ENCODE data around the gene PAGR1.

The PAGR1 gene

GRCh38 chr16:29840240-29840639 is 24.3 kb downstream of the PAGR1 start:
- Histone ChIP-seq H3K27me3 (ENCODE audit: insufficient read depth, poor library complexity, severe bottlenecking) (no peaks in the 10 kb centered on the region), H3K4me1 (ENCODE audit: insufficient read depth, poor library complexity, severe bottlenecking) (no peaks in the 10 kb centered on the region), H3K36me3 (ENCODE audit: low read depth) (peaks cover 13% of the 10 kb centered on the region), H3K9me3 (ENCODE audit: severe bottlenecking) (no peaks in the 10 kb centered on the region), H3K4me3 (ENCODE audit: severe bottlenecking) (no peak overlapping the region), H3K27ac (ENCODE audit: poor library complexity, severe bottlenecking) (no peak overlapping the region)
- no peak for DNase-seq (ENCODE audit: low spot score)
- TF ChIP-seq, protein P1, sequence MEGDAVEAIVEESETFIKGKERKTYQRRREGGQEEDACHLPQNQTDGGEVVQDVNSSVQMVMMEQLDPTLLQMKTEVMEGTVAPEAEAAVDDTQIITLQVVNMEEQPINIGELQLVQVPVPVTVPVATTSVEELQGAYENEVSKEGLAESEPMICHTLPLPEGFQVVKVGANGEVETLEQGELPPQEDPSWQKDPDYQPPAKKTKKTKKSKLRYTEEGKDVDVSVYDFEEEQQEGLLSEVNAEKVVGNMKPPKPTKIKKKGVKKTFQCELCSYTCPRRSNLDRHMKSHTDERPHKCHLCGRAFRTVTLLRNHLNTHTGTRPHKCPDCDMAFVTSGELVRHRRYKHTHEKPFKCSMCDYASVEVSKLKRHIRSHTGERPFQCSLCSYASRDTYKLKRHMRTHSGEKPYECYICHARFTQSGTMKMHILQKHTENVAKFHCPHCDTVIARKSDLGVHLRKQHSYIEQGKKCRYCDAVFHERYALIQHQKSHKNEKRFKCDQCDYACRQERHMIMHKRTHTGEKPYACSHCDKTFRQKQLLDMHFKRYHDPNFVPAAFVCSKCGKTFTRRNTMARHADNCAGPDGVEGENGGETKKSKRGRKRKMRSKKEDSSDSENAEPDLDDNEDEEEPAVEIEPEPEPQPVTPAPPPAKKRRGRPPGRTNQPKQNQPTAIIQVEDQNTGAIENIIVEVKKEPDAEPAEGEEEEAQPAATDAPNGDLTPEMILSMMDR (IDR thresholded peaks at IDR 0.05; ENCODE audit: poor library complexity, severe bottlenecking) = no peak
- ATAC-seq (ENCODE audit: low read depth) = no peak

DNA sequence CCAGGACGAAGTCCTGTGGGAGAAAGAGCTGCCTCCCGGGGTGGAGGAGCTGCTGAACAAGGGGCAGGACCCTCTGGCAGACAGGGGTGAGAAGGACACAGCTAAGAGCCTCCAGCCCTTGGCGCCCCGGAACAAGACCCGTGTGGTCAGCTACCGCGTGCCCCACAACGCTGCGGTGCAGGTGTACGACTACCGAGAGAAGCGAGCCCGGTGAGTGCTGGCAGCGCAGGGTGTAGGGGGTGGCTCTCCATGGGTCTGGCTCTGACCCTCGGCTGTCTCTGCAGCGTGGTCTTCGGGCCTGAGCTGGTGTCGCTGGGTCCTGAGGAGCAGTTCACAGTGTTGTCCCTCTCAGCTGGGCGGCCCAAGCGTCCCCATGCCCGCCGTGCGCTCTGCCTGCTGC is 25.7 kb downstream of the PAGR1 start:
- Histone ChIP-seq H3K27me3 (ENCODE audit: insufficient read depth, poor library complexity, severe bottlenecking) (no peaks in the 10 kb centered on the region), H3K9me3 (ENCODE audit: severe bottlenecking) (no peaks in the 10 kb centered on the region), H3K27ac (ENCODE audit: poor library complexity, severe bottlenecking) (no peak overlapping the region), H3K36me3 (ENCODE audit: low read depth) (peaks cover 24% of the 10 kb centered on the region), H3K4me3 (ENCODE audit: severe bottlenecking) (no peak overlapping the region), H3K4me1 (ENCODE audit: insufficient read depth, poor library complexity, severe bottlenecking) (no peaks in the 10 kb centered on the region)
- TF ChIP-seq, protein P1 (IDR thresholded peaks at IDR 0.05; ENCODE audit: poor library complexity, severe bottlenecking) = no peak
- DNase-seq (ENCODE audit: low spot score) (no peak), ATAC-seq (ENCODE audit: low read depth) (no peak)

DNA sequence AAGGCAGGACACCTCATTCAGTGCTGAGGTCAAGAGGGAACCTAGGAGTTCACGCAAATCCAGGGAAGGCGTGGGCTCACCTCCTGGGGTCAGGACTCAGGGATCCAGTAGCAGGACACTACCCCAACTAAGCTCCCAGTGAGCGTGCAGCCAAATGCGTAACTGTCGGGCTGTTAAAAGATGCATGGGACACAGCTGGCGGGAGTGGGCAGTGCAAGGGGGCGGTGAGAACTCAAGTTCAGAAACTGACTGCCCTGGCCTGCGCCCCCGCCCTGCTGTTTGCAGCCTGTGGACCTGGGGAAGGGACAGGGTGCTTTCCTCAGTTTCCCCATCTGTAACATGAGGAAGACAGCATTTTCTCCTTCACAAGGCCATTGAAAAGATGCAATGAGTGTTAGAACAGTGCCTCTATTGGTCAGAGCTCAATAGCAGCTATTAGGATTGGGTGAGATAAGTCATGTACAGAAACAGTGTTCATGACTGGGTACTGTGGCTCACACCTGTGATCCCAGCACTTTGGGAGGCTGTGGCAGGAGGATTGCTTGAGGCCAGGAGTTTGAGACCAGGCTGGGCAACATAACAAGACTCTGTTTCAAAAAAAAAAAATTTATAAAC is 26.9 kb downstream of the PAGR1 start:
- DNase-seq (ENCODE audit: low spot score) (no peak), ATAC-seq (ENCODE audit: low read depth) (no peak)
- no peaks in the 10 kb centered on the region for H3K27me3 ChIP-seq (ENCODE audit: insufficient read depth, poor library complexity, severe bottlenecking)
- H3K4me1 ChIP-seq (ENCODE audit: insufficient read depth, poor library complexity, severe bottlenecking) = no peaks in the 10 kb centered on the region
- peaks cover 29% of the 10 kb centered on the region for H3K36me3 ChIP-seq (ENCODE audit: low read depth)
- H3K4me3 ChIP-seq (ENCODE audit: severe bottlenecking) = no peak overlapping the region
- no peaks in the 10 kb centered on the region for H3K9me3 ChIP-seq (ENCODE audit: severe bottlenecking)
- H3K27ac ChIP-seq (ENCODE audit: poor library complexity, severe bottlenecking) = no peak overlapping the region
- TF ChIP-seq, protein P1 (IDR thresholded peaks at IDR 0.05; ENCODE audit: poor library complexity, severe bottlenecking) = no peak

DNA sequence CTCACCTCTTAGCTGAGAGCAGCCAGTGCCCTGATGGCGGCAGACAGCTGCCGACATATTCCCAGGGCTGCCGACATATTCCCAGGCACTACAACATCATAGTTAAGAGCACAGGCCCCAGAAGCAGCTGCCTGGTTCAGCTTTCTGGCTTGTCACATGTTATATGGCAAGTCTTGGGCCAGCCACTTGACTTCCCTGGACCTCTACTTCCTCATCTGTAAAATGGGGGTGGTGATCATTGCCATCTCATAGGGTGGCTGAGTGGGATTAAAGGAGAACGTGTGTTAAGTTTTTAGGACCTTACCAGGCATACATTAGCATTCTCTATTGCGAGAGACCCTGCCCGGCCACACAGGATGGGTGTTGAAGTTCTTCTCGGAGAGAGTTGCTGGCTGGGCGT is 28.0 kb downstream of the PAGR1 start:
- Histone ChIP-seq H3K27ac (ENCODE audit: poor library complexity, severe bottlenecking) (no peak overlapping the region), H3K4me1 (ENCODE audit: insufficient read depth, poor library complexity, severe bottlenecking) (no peaks in the 10 kb centered on the region), H3K4me3 (ENCODE audit: severe bottlenecking) (no peak overlapping the region), H3K9me3 (ENCODE audit: severe bottlenecking) (no peaks in the 10 kb centered on the region), H3K36me3 (ENCODE audit: low read depth) (peaks cover 29% of the 10 kb centered on the region), H3K27me3 (ENCODE audit: insufficient read depth, poor library complexity, severe bottlenecking) (no peaks in the 10 kb centered on the region)
- TF ChIP-seq, protein P1 (IDR thresholded peaks at IDR 0.05; ENCODE audit: poor library complexity, severe bottlenecking) = no peak
- no peak for ATAC-seq (ENCODE audit: low read depth)
- DNase-seq (ENCODE audit: low spot score) = no peak

GRCh38 chr16:29844575-29845331 is 28.8 kb downstream of the PAGR1 start:
- ATAC-seq (ENCODE audit: low read depth) = no peak
- Histone ChIP-seq H3K27me3 (ENCODE audit: insufficient read depth, poor library complexity, severe bottlenecking) (no peaks in the 10 kb centered on the region), H3K4me3 (ENCODE audit: severe bottlenecking) (no peak overlapping the region), H3K27ac (ENCODE audit: poor library complexity, severe bottlenecking) (no peak overlapping the region), H3K36me3 (ENCODE audit: low read depth) (peaks cover 29% of the 10 kb centered on the region), H3K4me1 (ENCODE audit: insufficient read depth, poor library complexity, severe bottlenecking) (no peaks in the 10 kb centered on the region), H3K9me3 (ENCODE audit: severe bottlenecking) (no peaks in the 10 kb centered on the region)
- no peak for DNase-seq (ENCODE audit: low spot score)
- TF ChIP-seq, protein P1 (IDR thresholded peaks at IDR 0.05; ENCODE audit: poor library complexity, severe bottlenecking) = no peak
